Adrenal gland (tissue), 12 donors: Measurements from ENCODE around the gene PEX16. TPM values are rescaled to one million over a fixed set of nuclear protein-coding genes. Genes with fewer than 3 reads are reported as not detected.

ENCODE experiments used
- DNase-seq, 7 donors: peaks; one replicate each; pipeline ENCODE4 v3.0.0-alpha.2; 2019 to 2020
- H3K27ac ChIP-seq, 5 donors: fragments of 200-600 bp; sonication (generic) in 4 of 5; 1 replicate in 3 of 5; 2 replicates in 2 of 5; pipeline versions ENCODE4 v1.5.1 to v1.8.0; 2016 to 2020; ENCODE audit warnings: mild to moderate bottlenecking in 1 of 5
- H3K27me3 ChIP-seq: fragments of 200-600 bp; 2 replicates; pipeline ENCODE4 v1.8.0; 2021
- H3K36me3 ChIP-seq, 2 donors: fragments of 200-600 bp; replicated peaks in 1 of 2; 1 replicate in 1 of 2; 2 replicates in 1 of 2; pipeline versions ENCODE4 v1.5.1 to v1.8.0; 2018 to 2022
- H3K4me1 ChIP-seq, 2 donors: fragments of 200-600 bp; replicated peaks in 1 of 2; 1 replicate in 1 of 2; 2 replicates in 1 of 2; pipeline versions ENCODE4 v1.5.1 to v1.8.0; 2018 to 2021
- H3K4me3 ChIP-seq, 4 donors: fragments of 200-600 bp; sonication (generic) in 3 of 4; one replicate each; pipeline ENCODE4 v1.5.1; 2016 to 2018
- H3K9me3 ChIP-seq, 3 donors: fragments of 200-600 bp; sonication (generic) in 1 of 3; replicated peaks in 1 of 3; 1 replicate in 2 of 3; 2 replicates in 1 of 3; pipeline versions ENCODE4 v1.5.1 to v1.8.0; 2016 to 2021
- CTCF ChIP-seq, 6 experiments: fragments of 450-650 bp in 4 of 6; fragments of 200-600 bp in 2 of 6; sonication (generic) in 1 of 6; IDR thresholded peaks; 1 replicate in 5 of 6; 2 replicates in 1 of 6; pipeline versions ENCODE4 v1.5.1 to v1.8.0; 2016 to 2021; ENCODE audit warnings: antibody characterized with exemption in 6 of 6, mild to moderate bottlenecking in 2 of 6, moderate library complexity in 1 of 6
- POLR2A ChIP-seq, 2 donors: fragments of 450-650 bp; IDR thresholded peaks; one replicate each; pipeline ENCODE4 v1.6.1; 2017; ENCODE audit warnings: antibody characterized with exemption in 2 of 2, mild to moderate bottlenecking in 2 of 2, moderate library complexity in 1 of 2
- WGBS, 4 donors: extraction: QIAGEN DNeasy Blood & Tissue Kit in 2 of 4; methylation state at CpG; one replicate each; pipeline versions ENCODE4 v1.1.5 to v1.1.7; 2013 to 2017; 5-methylcytosine and 5-hydroxymethylcytosine counted together
- intact Hi-C, 2 donors: fragments of 100-400 bp; cut with DNase I; formaldehyde crosslinking; loops; one replicate each; pipeline versions ENCODE4 v1.14.1 to v1.15.0; 2022 to 2023
- polyA plus RNA-seq, 3 donors: library from polyadenylated mRNA; stranded (reverse); fragments of 200-250 nt in 2 of 3; fragments of 350-450 nt in 1 of 3; fragmentation: Illumina TruSeq in 1 of 3; extraction: RNeasy Lipid Tissue Mini Kit (QIAGEN cat#74804) in 1 of 3; gene quantifications; one replicate each; pipeline ENCODE4 v1.2.3, GENCODE V29; 2013 to 2014
- total RNA-seq, 9 donors: library from RNA; depleted of rRNA in 4 of 9; stranded (reverse); fragments of >200 nt in 4 of 9; fragments of 120-200 nt in 1 of 9; fragmentation: NEBNext Ultra II Directional in 1 of 9; extraction: Animal tissue kit (Norgen Biotek cat#: 25700) in 1 of 9; gene quantifications; one replicate each; pipeline versions ENCODE4 v1.1.0 to v1.2.4, GENCODE V29; 2013 to 2023
- donor health status: healthy with polysubstance abuse.
- donor health status: Bipolar disorder and iron deficiency.
- donor health status: DM: yes; HTN: yes; CAD: no.
- donor health status: DM: no; HTN: no; CAD: no.
- donor health status: DM: no; HTN: no; CAD: no.
- donor health status: DM: yes; HTN: yes; CAD: no.

The PEX16 gene
- total and polyA plus RNA-seq, 12 donors, result 7.6 to 67.6 (median 40.7) TPM

GRCh38 chr11:45934580-45935318 lies 17.1 kb upstream of the PEX16 start:
- peaks cover 0 to 14% of the 10 kb centered on the region in 2 donors for H3K4me1 ChIP-seq
- DNase-seq, result peak in 1 of 7 donors; percentile 9
- TF ChIP-seq CTCF (IDR thresholded peaks at IDR 0.05), result no peak
- no peak for TF ChIP-seq POLR2A (IDR thresholded peaks at IDR 0.05)
- 73 to 80% (median 79%) methylated on average over 10 to 12 of the region's 12 CpGs for WGBS, 4 donors
- no peaks in the 10 kb centered on the region for H3K27me3 ChIP-seq
- H3K4me3 ChIP-seq, result no peak overlapping the region
- intact Hi-C loops, result no loop called here
- H3K9me3 ChIP-seq, result no peaks in the 10 kb centered on the region
- no peak overlapping the region for H3K27ac ChIP-seq
- H3K36me3 ChIP-seq, result peaks cover 0 to 54% of the 10 kb centered on the region in 2 donors

- DNase-seq, result peak in 2 of 7 donors; percentile 11 to 17
- peaks cover 0 to 54% of the 10 kb centered on the region in 2 donors for H3K36me3 ChIP-seq
Measured at GRCh38 chr11:45933846-45934579, 16.3 kb upstream of the PEX16 start.

DNA sequence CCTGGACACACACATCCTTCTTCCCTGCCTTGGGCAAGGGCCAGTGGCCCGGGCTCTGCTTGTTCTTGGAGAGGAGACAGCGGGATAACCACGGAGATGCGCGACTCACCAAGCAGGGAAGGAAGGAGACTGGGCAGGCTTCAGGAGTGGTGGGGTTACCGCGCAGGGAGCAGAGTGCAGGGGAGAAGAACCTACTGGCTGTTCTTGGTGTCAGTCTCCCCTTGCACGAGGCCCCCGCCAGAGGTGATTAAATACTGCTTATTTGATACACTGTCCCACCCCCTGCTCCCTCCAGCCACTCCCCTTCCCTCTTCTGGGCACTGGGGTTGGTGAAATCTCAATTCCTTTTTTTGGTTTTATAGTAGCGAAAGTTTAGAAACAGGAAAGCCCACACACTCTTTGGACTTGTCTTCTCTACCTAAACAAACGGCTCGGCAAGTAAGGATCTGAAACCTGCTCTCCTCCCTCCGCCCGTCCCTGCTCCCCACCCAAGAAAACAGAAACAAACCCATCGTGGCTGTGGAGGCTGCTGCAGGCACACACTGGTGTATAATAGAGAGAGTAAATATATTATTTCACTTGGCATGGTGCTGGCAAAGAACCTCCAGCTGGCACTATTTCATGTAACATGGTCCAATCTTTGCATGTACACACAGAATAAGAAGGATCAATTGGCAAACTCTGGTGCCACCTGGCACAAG lies 15.6 kb upstream of the PEX16 start:
- Histone ChIP-seq H3K27ac (no peak overlapping the region), H3K9me3 (no peaks in the 10 kb centered on the region), H3K36me3 (peaks cover 0 to 54% of the 10 kb centered on the region in 2 donors), H3K4me1 (peaks cover 0 to 14% of the 10 kb centered on the region in 2 donors), H3K27me3 (no peaks in the 10 kb centered on the region), H3K4me3 (no peak overlapping the region)
- 71 to 75% (median 73%) methylated on average over 15 of the region's 15 CpGs for WGBS, 4 donors
- intact Hi-C loops, result no loop called here
- peak in 4 of 7 donors; percentile 15 to 51 (median 30) for DNase-seq
- TF ChIP-seq POLR2A (IDR thresholded peaks at IDR 0.05) (no peak), CTCF (IDR thresholded peaks at IDR 0.05) (no peak)

More at GRCh38 chr11:45933846-45934579, 16.3 kb upstream of the PEX16 start:
- intact Hi-C loops, result no loop called here
- Histone ChIP-seq H3K9me3 (no peaks in the 10 kb centered on the region), H3K27ac (no peak overlapping the region), H3K4me1 (peaks cover 0 to 14% of the 10 kb centered on the region in 2 donors), H3K27me3 (no peaks in the 10 kb centered on the region), H3K4me3 (no peak overlapping the region)
- WGBS, 4 donors, result 82 to 93% (median 88%) methylated on average over 14 to 21 of the region's 21 CpGs
- TF ChIP-seq POLR2A (IDR thresholded peaks at IDR 0.05) (no peak), CTCF (IDR thresholded peaks at IDR 0.05) (no peak)

DNA sequence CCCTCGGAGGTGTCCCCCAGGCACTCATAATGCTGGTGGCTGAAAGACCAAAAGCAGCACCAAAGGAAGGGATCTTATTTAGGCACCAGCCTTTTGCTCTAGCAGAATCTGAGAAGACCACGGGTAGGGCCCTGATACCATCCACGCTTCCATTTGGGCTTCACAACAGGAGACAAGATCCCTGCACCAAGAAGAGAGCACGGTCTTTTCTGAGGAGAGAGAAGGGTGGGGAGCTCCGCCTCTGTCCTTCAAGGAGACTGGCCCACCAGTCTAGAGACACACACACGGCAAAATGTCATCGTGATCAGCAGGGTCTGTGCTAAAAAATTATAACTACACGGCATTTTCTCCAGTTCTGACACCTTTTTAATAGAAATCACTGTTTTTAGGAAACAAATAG lies 14.5 kb upstream of the PEX16 start:
- Histone ChIP-seq H3K27me3 (no peaks in the 10 kb centered on the region), H3K4me1 (peaks cover 0 to 11% of the 10 kb centered on the region in 2 donors), H3K9me3 (no peaks in the 10 kb centered on the region), H3K4me3 (no peak overlapping the region), H3K27ac (peak overlapping the region in 1 of 5 donors; percentile 77), H3K36me3 (peaks cover 0 to 44% of the 10 kb centered on the region in 2 donors)
- peak in 2 of 7 donors; percentile 11 to 20 for DNase-seq
- intact Hi-C loops, result no loop called here
- WGBS, 4 donors, result 81 to 88% (median 87%) methylated on average over 8 of the region's 8 CpGs
- TF ChIP-seq CTCF (IDR thresholded peaks at IDR 0.05) (no peak), POLR2A (IDR thresholded peaks at IDR 0.05) (no peak)
